Measurements from ENCODE around the gene NR1H2. TPM values are rescaled to one million over a fixed set of nuclear protein-coding genes. Genes with fewer than 3 reads are reported as not detected.

Gene NR1H2
- total and polyA plus RNA-seq, 2 experiments from 2014 or later: 102 to 140 TPM

DNA sequence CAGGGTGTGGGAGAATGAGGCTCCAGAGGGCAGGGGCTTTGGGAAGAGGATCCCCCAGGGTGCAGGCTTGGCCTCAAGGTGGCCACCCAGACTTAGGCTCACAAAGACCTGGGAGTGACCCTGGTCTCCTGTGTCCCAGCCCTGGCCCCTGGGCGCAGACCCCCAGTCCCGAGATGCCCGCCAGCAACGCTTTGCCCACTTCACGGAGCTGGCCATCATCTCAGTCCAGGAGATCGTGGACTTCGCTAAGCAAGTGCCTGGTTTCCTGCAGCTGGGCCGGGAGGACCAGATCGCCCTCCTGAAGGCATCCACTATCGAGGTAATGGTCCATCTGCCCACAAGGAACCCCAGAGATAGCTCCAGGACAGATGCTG lies 2.6 kb downstream of the NR1H2 start:
- no peaks in the 10 kb centered on the region for H3K9me3 ChIP-seq (ENCODE audit: low read depth)
- H3K79me2 ChIP-seq (ENCODE audit: insufficient read depth): peaks cover 9% of the 10 kb centered on the region; the same call in 1 of the 2 replicates
- in situ Hi-C loops (cut with MboI): no loop called here
- H3K27ac ChIP-seq: no peak overlapping the region
- H3F3A ChIP-seq (ENCODE audit: insufficient read depth): peaks cover 11% of the 10 kb centered on the region
- no peaks in the 10 kb centered on the region for H4K20me1 ChIP-seq (ENCODE audit: insufficient read depth)
- H2AFZ ChIP-seq: no peak overlapping the region
- H3K9me2 ChIP-seq (ENCODE audit: insufficient read depth): no peaks in the 10 kb centered on the region
- H3K36me3 ChIP-seq (ENCODE audit: low read depth): no peaks in the 10 kb centered on the region; the same call in 1 of the 2 replicates
- no peak for TF ChIP-seq EZH2 (IDR thresholded peaks at IDR 0.05; ENCODE audit: insufficient read depth, poor library complexity, severe bottlenecking)
- no peak for TF ChIP-seq EZH2phosphoT487 (IDR thresholded peaks at IDR 0.05; ENCODE audit: insufficient read depth, low read depth)
- H3K4me3 ChIP-seq: no peak overlapping the region
- no peaks in the 10 kb centered on the region for H3K4me1 ChIP-seq (ENCODE audit: insufficient read depth)
- H3K4me2 ChIP-seq (ENCODE audit: unreplicated experiment): no peak overlapping the region
- DNase-seq: no peak
- 90 to 95% methylated on average over 6 to 10 of the region's 10 CpGs for WGBS, 2 experiments (ENCODE audit: low coverage in 1 of 2, low lambda C conversion rate in 2 of 2, missing lambda C conversion rate in 2 of 2)
- H3K27me3 ChIP-seq (replicated peaks; ENCODE audit: insufficient read depth): no peaks in the 10 kb centered on the region
- no peak overlapping the region for H3K9ac ChIP-seq

DNA sequence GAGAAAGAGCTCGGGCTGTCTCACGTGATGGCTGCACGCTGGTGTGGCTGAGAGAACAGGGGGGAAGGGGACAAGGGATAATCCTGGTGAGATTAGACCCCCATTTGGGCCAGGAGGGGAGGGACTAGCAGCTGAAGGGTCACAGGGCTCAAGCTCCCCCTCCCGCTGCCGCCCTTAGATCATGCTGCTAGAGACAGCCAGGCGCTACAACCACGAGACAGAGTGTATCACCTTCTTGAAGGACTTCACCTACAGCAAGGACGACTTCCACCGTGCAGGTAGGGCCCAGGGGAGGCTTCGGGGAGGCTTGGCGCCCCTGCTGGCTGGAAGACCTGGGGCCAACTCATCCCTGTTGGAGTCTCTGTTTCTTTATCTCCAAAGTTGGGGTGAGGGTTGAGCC lies 3.3 kb downstream of the NR1H2 start:
- H3K79me2 ChIP-seq (ENCODE audit: insufficient read depth): peaks cover 9% of the 10 kb centered on the region; the same call in 1 of the 2 replicates
- no peak overlapping the region for H2AFZ ChIP-seq
- TF ChIP-seq EZH2phosphoT487 (IDR thresholded peaks at IDR 0.05; ENCODE audit: insufficient read depth, low read depth) (no peak), EZH2 (IDR thresholded peaks at IDR 0.05; ENCODE audit: insufficient read depth, poor library complexity, severe bottlenecking) (no peak)
- H3K27ac ChIP-seq: no peak overlapping the region
- H3K9me3 ChIP-seq (ENCODE audit: low read depth): no peaks in the 10 kb centered on the region
- H3K4me1 ChIP-seq (ENCODE audit: insufficient read depth): no peaks in the 10 kb centered on the region
- H3K36me3 ChIP-seq (ENCODE audit: low read depth): no peaks in the 10 kb centered on the region; the same call in 1 of the 2 replicates
- H3K4me3 ChIP-seq: no peak overlapping the region
- 96 to 98% methylated on average over 7 to 11 of the region's 11 CpGs for WGBS, 2 experiments (ENCODE audit: low coverage in 1 of 2, low lambda C conversion rate in 2 of 2, missing lambda C conversion rate in 2 of 2)
- no peaks in the 10 kb centered on the region for H3K9me2 ChIP-seq (ENCODE audit: insufficient read depth)
- no peak overlapping the region for H3K9ac ChIP-seq
- no peak overlapping the region for H3K4me2 ChIP-seq (ENCODE audit: unreplicated experiment)
- in situ Hi-C loops (cut with MboI): no loop called here
- H3F3A ChIP-seq (ENCODE audit: insufficient read depth): peaks cover 12% of the 10 kb centered on the region
- H3K27me3 ChIP-seq (replicated peaks; ENCODE audit: insufficient read depth): no peaks in the 10 kb centered on the region
- no peak for DNase-seq
- H4K20me1 ChIP-seq (ENCODE audit: insufficient read depth): no peaks in the 10 kb centered on the region

DNA sequence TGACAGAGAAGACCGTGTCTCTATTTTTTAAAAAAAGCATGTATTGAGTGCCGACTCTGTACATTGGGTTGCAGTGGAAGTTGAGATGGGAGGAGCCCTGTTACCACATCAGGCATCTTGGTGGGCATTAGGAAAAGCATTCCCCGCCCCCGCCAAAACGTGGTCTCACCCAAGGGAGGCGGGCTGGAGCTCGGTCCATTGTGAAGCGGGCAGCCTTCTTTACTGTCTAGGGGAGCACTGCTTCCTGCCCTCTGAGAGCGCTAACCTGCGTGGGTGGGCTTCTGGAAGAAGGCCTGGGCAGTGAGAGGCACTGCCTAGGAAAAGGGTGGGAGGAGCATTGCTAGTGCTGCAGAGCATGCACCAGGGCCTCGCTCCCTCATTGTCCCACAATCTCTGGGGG lies 3.9 kb downstream of the NR1H2 start:
- Histone ChIP-seq H3K27ac (no peak overlapping the region), H3K79me2 (ENCODE audit: insufficient read depth) (peaks cover 9% of the 10 kb centered on the region; the same call in 1 of the 2 replicates), H3K9me3 (ENCODE audit: low read depth) (no peaks in the 10 kb centered on the region), H4K20me1 (ENCODE audit: insufficient read depth) (no peaks in the 10 kb centered on the region), H3K4me3 (no peak overlapping the region), H3K27me3 (replicated peaks; ENCODE audit: insufficient read depth) (no peaks in the 10 kb centered on the region), H3K9ac (no peak overlapping the region), H3K36me3 (ENCODE audit: low read depth) (no peaks in the 10 kb centered on the region; the same call in 1 of the 2 replicates), H2AFZ (no peak overlapping the region), H3K4me2 (ENCODE audit: unreplicated experiment) (no peak overlapping the region), H3K9me2 (ENCODE audit: insufficient read depth) (no peaks in the 10 kb centered on the region), H3K4me1 (ENCODE audit: insufficient read depth) (0 out of 2 replicates have a peak, but pooled peaks cover 3% of the 10 kb centered on the region), H3F3A (ENCODE audit: insufficient read depth) (peaks cover 17% of the 10 kb centered on the region)
- WGBS, 2 experiments (ENCODE audit: low coverage in 1 of 2, low lambda C conversion rate in 2 of 2, missing lambda C conversion rate in 2 of 2): 76 to 79% methylated on average over 10 to 11 of the region's 11 CpGs
- DNase-seq: no peak
- no peak for TF ChIP-seq EZH2 (IDR thresholded peaks at IDR 0.05; ENCODE audit: insufficient read depth, poor library complexity, severe bottlenecking)
- TF ChIP-seq EZH2phosphoT487 (IDR thresholded peaks at IDR 0.05; ENCODE audit: insufficient read depth, low read depth): no peak
- in situ Hi-C loops (cut with MboI): no loop called here

DNA sequence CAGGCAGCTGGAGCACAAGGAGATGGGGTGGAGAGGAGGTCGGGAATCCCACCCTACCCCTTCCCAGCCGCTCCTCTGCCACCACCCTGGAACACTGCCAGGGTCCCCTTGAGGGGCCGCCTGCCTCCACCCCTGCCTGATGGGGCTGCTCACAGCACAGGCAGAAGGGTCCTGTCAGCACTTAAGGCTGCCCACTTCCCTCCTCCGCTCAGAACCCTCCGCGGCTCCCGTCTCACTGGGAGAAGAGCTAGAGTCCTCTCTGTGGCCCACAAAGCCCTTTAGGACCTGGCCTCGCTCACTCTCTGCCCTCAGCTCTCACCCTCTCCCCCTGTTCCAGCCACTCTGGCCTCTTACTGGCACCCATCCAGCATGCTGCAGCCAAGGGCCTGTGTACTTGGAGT lies 4.5 kb downstream of the NR1H2 start:
- peaks cover 17% of the 10 kb centered on the region for H3F3A ChIP-seq (ENCODE audit: insufficient read depth)
- H3K27me3 ChIP-seq (replicated peaks; ENCODE audit: insufficient read depth): no peaks in the 10 kb centered on the region
- DNase-seq: no peak
- in situ Hi-C loops (cut with MboI): no loop called here
- peaks cover 11% of the 10 kb centered on the region for H3K79me2 ChIP-seq (ENCODE audit: insufficient read depth)
- 0 out of 2 replicates have a peak, but pooled peaks cover 3% of the 10 kb centered on the region for H3K4me1 ChIP-seq (ENCODE audit: insufficient read depth)
- H3K4me3 ChIP-seq: no peak overlapping the region
- H3K9ac ChIP-seq: no peak overlapping the region
- 88 to 92% methylated on average over 8 of the region's 8 CpGs for WGBS, 2 experiments (ENCODE audit: low coverage in 1 of 2, low lambda C conversion rate in 2 of 2, missing lambda C conversion rate in 2 of 2)
- no peak overlapping the region for H3K4me2 ChIP-seq (ENCODE audit: unreplicated experiment)
- no peaks in the 10 kb centered on the region; the same call in 1 of the 2 replicates for H3K36me3 ChIP-seq (ENCODE audit: low read depth)
- H2AFZ ChIP-seq: no peak overlapping the region
- H3K9me3 ChIP-seq (ENCODE audit: low read depth): no peaks in the 10 kb centered on the region
- no peaks in the 10 kb centered on the region for H3K9me2 ChIP-seq (ENCODE audit: insufficient read depth)
- no peak overlapping the region for H3K27ac ChIP-seq
- TF ChIP-seq EZH2phosphoT487 (IDR thresholded peaks at IDR 0.05; ENCODE audit: insufficient read depth, low read depth) (no peak), EZH2 (IDR thresholded peaks at IDR 0.05; ENCODE audit: insufficient read depth, poor library complexity, severe bottlenecking) (no peak)
- H4K20me1 ChIP-seq (ENCODE audit: insufficient read depth): no peaks in the 10 kb centered on the region

All from GM23248 (cell line).